Activated CD4-positive, CD25-positive, alpha-beta regulatory T cell (primary cell): Measurements from ENCODE around the gene KIRREL3.

Experiments
- DNase-seq, 4 experiments: peaks; one replicate each; lab custom pipeline; 2025; lab: John Stamatoyannopoulos, UW

The KIRREL3 gene

DNA sequence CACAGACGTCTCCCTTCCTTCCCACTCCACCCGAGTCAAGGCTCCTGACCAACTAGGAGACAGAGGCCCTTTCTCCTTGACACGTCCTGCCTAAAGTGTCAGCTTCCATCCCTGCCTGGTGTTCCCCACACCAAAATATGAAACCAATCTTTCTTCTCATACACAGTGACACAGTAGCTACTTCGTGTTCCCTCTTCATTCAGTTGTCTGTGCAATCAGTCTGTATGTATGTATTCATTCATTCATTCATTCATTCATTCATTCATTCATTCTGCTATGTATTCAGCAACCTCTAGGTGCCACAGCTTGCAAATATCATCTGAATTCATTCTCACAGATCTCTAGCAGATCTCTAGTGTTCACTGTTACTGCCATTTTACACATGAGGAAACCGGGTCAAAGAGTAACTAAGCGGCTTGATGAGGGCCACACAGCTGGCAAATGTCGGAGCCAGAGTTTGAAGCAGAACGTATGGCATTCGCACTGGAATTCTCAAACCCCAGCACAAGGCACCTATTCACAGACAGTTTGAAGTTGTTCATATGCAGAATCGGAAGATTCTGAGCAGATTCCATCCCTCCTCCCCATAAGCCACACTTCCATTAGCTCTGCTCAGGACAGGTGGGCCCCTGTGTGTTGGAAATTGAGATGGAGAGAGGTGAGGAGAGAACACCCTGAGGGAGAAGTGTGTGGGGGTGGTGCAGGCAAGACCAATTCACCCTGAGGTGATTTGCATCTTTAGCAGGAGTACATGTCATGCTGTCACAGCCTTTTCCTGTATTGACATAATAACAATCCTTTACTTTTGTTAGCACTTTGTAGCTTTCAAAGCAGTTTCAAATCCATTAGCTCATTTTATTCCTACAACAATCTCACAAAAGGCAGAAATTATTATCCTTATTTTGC is 369.4 kb downstream of the KIRREL3 start:
- no peak for DNase-seq

DNA sequence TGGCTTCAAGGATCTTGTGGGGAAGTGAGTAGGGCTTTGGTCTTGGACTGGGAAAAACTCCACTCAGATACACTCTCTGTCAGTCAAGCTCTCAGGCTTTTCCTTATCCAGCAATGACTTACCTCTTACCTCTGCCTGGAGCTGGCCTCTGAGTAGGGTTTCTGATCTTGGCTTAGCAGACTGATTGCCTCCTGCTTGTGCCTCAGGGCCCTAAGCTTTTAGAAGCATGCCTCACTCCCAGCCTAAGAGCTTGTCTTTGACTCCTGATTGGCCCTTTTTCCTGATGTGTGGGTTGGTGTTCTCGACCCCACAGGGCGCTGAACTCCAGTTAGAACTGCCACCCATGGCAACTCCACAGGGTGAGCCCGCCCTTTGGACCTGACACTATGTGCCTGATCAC is 370.1 kb downstream of the KIRREL3 start:
- no peak for DNase-seq

DNA sequence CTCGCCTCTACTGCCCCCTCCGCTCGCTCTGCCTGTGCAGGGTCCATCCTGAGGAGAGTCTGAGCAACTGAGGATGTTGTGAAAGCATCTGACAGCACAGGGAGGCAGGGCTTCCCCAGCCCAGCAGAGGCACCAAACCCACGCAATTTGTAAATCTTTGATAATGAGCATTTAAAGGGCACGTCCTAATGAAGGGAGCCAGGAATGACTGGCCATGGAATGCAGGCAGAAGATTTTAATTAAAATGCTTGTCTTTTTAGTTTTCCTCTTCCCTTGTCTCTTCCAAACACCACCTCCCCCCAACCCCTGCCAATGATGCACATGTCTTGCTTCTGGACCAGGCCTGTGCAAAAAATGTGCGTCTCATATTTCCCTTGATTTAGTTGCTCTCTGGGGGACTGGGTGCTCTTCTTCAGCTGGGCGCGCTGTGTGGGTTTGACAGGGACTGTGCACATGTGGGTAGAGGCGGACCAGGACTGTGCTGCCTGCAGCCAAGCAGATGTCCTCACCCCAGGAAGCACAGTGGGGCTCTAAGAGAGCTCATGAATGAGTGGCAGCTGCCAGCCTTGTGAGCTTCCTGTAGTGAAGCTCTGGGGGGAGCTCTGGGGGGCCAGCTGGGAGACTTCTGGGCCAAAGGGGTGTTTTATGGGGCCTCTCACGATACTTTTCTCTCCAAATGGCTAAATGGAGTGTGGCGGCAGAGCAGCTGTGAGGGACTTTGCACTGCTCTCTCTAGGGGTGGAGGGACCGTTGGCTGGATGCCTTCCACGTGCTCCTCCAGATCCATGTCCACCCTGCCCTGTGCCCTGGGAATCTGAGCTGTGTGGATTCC is 371.6 kb downstream of the KIRREL3 start:
- no peak for DNase-seq

- no peak for DNase-seq
Measured at GRCh38 chr11:126628450-126628789, 372.1 kb downstream of the KIRREL3 start.

DNA sequence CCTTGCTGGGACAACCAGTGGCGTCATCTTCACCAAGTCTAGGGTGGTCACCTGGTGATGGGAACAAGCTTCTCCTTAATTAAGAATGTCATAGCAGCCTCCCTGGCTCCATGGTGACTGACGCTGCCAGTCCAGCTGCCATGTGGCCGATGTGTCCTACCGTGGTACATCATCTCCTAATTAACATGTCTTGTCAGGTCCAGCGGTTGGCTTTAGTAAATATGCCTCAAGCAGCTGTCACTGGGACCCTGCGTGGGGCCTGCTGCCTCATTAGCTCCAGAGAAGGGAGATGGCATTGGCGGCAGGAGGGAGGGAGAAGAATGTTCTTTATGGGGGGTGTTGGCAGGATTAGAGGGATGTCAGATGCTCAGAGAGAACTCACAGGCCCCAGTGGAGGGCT is 373.1 kb downstream of the KIRREL3 start:
- no peak for DNase-seq

DNA sequence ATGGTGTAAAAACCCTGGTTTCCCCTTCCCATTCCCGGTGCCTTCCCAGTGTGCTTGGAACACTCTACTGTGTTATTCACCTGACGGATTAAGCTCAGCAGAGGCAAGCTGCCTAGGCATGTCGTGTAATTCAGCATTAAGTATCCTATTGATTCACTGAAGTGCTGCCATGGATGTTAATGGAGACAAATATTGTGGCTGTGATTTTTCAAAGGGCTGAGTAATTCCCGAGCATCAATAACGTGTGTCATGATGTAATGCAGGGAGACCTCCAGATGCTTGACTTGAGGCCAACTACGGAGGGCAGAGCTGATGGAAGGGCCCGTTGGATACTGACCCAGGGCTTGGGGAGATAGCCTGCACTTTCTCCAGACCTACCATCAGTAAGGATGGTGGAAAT is 376.1 kb downstream of the KIRREL3 start:
- DNase-seq: no peak

- no peak for DNase-seq
Measured at GRCh38 chr11:126619516-126619915, 381.1 kb downstream of the KIRREL3 start.

DNA sequence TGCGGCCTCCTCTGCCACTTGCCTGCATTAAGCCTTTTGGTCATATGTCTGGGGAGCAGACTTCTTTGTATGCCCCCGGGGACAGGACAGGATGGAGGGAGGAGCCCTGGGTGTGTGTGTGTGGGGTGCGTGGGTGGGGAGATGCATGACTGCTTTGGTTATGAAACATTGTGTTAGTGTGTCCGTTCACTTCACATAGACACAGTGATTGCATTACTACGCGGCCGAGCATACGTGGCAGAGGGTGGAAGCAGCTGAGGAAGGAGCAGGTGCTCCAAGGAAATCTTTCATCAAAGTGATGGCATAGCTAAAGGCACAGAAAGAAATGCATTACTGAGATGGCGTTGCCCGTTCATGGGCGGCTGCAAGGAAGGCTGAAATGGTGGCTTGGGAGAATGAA is 384.7 kb downstream of the KIRREL3 start:
- no peak for DNase-seq

- no peak for DNase-seq
Measured at GRCh38 chr11:126613272-126613671, 387.3 kb downstream of the KIRREL3 start.

DNA sequence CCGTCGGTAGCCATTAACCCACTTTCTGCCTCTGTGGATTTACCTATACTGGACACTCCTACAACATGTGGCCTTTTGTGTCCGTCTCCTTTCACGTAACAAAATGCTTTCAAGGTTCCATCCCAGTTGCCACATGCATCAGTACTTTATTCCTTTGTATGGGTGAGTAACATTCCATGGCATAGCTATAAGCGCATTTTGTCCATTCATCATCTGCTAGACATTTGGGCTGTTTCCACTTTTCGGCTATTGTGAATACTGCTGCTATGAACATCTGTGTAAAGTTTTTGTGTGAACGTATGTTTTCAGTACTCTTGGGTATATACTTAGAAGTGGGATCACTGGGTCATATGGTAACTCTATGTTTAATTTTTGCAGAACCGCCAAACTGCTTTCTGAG is 387.9 kb downstream of the KIRREL3 start:
- DNase-seq: no peak

- no peak for DNase-seq
Measured at GRCh38 chr11:126611438-126611837, 389.1 kb downstream of the KIRREL3 start.

GRCh38 chr11:126608658-126609057 is 391.9 kb downstream of the KIRREL3 start:
- no peak for DNase-seq

DNA sequence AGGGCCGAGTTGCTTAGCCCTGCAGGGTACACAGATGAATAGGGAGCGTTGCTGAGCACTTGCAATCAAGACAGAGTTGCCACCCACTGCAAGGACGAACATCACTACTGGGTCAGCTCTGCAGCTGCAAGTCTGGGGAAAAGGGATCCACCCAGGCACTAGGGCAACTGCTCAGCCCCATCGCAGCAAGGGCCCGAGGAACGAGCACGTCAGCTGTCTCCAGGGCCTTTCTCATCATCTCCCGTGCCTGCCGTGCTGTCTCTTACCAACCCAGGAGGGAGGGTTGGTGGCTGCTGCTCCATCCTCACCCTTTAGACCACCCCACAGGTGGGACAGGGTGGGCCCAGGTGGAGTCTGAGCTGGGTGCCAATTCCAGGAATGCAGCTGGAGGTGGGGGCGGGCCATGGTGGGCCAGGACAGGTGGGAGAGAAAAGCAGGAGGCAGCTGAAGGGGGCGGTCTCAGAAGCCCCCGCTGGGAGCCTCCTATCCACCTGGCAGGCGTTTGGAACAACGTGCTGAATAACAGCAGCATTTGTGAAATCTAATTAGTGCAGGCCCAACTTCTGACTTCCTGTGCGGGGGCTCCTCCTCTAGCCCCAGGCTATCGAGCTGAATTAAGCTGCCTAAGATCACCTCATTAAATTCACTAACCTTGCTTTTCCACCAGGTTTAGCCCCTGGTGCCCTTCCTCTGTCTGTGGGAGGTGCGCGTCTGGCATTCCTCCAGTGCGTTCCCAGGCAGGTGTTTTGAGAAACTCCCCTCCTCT is 392.6 kb downstream of the KIRREL3 start:
- DNase-seq: no peak

DNA sequence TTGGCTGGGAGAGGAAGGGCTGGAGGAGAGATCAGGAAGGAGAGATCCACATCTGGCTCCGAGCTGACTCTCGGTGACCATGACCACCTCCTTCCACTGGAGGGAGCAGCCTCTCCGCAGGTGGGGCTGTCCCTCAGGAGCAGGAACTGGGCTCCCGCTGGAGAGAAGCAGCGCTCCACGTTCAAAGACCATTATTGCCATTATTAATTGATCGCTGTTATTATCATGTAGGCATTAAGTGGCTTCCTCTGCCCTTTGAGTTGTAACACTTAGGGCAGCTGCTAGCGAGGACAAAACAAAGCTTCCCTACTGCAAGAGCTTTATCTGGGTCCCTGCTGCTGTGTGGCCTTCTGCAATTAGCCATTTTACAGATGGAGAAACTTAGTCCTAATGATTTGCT is 393.2 kb downstream of the KIRREL3 start:
- DNase-seq: no peak

GRCh38 chr11:126606484-126606883 is 394.1 kb downstream of the KIRREL3 start:
- no peak for DNase-seq

DNA sequence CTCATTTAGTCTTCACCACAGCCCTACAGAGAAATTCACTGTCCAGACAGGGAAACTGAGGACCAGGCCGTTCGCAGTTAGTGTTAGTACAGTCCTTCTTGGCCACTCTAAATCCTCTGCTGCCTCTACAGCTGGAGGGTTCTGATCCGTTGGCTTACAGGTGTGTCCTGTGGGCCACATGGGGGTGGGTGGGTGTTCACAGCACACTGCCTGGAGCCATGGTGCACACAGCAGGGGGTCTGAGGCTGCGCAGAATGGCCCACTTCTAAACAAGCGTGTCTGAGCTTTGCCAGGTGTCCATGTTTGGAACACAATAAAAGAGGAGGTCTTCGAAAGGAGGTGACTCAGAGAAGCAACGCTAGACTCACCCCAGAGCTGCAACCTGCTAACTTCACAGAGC is 396.1 kb downstream of the KIRREL3 start:
- no peak for DNase-seq

GRCh38 chr11:126603486-126603885 is 397.1 kb downstream of the KIRREL3 start:
- no peak for DNase-seq

- no peak for DNase-seq
Measured at GRCh38 chr11:126602993-126603392, 397.6 kb downstream of the KIRREL3 start.

DNA sequence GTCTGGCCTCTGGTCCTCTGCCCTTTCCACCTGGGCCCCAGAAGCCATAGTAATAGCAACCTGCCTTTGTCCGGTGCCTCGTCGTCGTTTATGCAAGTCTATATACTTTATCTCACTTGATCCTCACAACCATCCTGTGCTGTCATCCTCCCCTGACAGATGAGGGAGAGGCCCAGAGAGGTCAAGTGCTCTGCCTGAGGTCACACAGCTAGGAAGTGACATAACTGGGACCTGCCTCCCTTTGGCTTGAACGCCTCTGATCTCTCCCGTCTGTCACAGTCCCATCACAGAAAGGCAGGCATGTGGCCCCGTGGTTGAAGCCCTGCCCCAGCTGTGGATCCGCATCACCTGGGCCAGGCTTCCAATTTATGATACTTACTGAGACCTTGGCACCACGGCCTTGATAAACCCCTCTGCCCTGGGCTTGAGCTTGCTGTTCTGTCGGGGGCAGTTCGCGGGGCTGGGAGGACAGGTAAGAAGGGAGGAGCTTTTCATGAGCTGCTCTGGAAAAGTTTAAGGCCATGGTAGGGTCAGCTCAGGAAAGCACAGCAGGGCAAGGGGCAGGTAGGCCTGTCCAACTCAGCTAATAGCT is 398.1 kb downstream of the KIRREL3 start:
- DNase-seq: no peak

GRCh38 chr11:126601550-126602215 is 398.9 kb downstream of the KIRREL3 start:
- no peak for DNase-seq

- no peak for DNase-seq
Measured at GRCh38 chr11:126601136-126601535, 399.4 kb downstream of the KIRREL3 start.
